ENCODE measurements around the gene C4orf36.

Gene C4orf36

DNA sequence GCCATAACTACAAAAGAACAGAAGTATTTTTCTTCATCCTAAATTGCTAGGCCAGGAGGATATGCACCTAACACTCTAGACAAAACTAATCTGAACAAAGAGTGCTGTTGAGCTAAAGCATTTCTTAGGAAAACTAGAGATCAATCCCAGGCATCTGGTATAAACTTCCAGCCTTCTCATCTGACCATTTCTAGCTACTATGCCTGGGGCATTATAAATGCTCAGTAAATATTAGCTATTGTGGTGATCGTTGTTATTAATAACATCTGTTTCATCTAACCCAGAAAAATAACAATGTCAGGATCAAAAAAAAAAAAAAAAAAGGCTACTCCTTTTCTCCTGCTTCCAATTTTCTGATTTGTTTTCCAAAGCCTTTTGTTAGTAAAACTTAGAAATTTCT is 35.3 kb downstream of the C4orf36 start:
- H3K4me3 ChIP-seq (ENCODE audit: low read depth, low read length), result no peak overlapping the region
- TF ChIP-seq, protein P1, sequence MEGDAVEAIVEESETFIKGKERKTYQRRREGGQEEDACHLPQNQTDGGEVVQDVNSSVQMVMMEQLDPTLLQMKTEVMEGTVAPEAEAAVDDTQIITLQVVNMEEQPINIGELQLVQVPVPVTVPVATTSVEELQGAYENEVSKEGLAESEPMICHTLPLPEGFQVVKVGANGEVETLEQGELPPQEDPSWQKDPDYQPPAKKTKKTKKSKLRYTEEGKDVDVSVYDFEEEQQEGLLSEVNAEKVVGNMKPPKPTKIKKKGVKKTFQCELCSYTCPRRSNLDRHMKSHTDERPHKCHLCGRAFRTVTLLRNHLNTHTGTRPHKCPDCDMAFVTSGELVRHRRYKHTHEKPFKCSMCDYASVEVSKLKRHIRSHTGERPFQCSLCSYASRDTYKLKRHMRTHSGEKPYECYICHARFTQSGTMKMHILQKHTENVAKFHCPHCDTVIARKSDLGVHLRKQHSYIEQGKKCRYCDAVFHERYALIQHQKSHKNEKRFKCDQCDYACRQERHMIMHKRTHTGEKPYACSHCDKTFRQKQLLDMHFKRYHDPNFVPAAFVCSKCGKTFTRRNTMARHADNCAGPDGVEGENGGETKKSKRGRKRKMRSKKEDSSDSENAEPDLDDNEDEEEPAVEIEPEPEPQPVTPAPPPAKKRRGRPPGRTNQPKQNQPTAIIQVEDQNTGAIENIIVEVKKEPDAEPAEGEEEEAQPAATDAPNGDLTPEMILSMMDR (IDR thresholded peaks at IDR 0.05; ENCODE audit: control insufficient read depth, extremely low read depth, insufficient read depth), result no peak
- DNase-seq (ENCODE audit: low read depth), result no peak

DNA sequence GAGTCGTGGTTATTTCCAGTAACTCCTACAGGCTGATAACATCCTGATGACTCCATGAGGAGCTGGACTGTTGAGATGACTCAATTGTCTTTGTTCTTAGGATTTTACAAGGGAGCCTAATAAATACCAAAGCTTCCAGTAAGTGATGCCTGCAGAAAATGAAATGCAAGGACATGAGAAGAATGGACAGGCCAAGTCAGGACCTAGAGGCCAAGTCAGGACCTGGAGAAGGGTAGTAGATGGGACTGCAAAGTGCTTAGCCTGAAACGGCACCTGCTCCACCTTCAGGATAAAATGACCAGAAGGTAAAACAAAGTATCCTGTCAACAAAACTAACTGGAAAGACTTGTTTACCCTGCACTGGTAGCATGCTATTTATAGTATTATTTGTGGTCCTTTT is 36.6 kb downstream of the C4orf36 start:
- peak; percentile 84 for DNase-seq (ENCODE audit: low read depth)
- TF ChIP-seq, protein P1 (IDR thresholded peaks at IDR 0.05; ENCODE audit: control insufficient read depth, extremely low read depth, insufficient read depth), result peak; percentile 36
- 0 out of 2 replicates have a peak overlapping the region, but pooled peaks have one; percentile 6 for H3K4me3 ChIP-seq (ENCODE audit: low read depth, low read length)

DNA sequence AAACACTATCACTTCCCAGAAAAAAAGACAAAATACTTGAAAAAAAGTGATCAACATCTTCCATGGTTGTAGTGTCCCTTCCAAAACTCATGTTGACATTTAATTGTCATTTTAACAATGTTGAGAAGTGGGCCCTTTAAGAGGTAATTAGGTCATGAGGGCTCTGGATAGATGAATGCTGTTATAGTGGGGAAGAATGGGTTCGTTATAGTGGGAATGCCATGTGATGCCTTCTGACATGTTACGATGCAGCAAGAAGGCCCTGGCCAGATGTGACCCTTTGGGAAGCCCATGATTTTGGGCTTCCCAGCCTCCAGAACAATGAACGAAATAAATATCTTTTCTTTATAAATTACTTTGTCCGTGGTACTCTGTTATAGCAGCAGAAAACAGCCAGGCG is 39.0 kb downstream of the C4orf36 start:
- DNase-seq (ENCODE audit: low read depth), result no peak
- TF ChIP-seq, protein P1 (IDR thresholded peaks at IDR 0.05; ENCODE audit: control insufficient read depth, extremely low read depth, insufficient read depth), result no peak
- no peak overlapping the region for H3K4me3 ChIP-seq (ENCODE audit: low read depth, low read length)

DNA sequence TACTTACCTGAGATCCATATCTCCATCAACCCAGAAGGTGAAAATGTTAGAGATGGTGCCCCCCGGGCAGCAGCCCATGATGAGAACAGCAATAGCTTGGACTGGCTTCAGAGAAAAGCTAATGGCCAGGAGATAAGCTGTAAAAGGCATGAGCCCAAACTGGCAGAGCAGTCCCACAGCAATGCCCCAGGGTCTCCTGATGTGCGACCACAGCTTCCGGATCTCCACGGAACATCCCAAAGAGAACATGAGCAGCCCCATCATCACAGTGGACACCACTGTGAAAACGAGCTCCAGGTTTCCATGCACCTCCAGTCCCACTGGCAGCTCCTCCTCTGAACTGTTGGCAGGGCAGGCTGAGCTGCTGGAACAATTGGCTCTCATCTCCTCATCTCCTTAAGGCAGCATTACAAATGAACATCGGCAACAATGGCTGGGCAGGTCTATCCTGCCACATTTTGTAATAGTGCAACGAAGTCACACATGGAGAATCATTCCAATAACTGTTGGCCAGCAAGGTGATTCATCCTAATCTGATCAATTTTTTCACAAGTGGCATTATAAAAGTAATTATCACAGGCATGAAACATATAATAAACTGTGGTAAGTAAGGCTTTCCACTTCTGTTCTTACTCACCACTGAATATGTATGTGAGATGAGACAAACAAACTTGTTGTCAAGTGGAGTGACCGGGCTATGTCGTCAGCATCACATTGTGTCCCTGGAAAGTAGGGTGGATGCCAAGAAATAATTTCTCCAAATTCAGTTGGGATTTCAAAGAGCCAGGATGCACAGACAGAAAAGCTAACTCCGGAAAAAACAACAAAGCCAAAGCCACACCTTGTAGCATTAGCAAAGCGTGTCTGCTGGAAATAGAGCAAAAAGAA is 43.2 kb downstream of the C4orf36 start, which contains the start of gene SLC10A6:
Gene SLC10A6 (minus strand): TSS at position 653 of the 888 bp plus-strand sequence. CDS start 269 bp downstream, at position 384.
- TF ChIP-seq, protein P1 (IDR thresholded peaks at IDR 0.05; ENCODE audit: control insufficient read depth, extremely low read depth, insufficient read depth), result no peak
- H3K4me3 ChIP-seq (ENCODE audit: low read depth, low read length), result no peak within 1 kb of the TSS
- no peak for DNase-seq (ENCODE audit: low read depth)

DNA sequence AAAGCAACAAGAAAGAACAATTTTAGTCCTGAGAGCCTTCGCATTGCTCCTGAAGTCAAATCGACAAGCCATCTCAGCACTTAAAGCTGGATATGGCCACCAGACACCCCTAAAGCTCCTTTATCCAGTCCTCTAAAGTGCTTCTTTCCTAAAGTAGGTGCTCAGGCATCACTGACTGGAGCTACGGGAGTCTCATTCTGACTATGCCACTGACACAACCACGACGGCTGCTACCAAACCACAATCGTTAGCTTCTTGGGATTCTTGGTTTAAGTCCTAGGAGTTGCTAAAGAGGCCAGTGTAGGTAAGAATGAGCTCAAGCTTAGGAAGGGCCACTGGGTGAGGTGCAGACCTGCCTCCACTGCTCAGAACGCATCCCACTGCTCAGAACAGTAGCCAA is 44.1 kb downstream of the C4orf36 start:
- TF ChIP-seq, protein P1 (IDR thresholded peaks at IDR 0.05; ENCODE audit: control insufficient read depth, extremely low read depth, insufficient read depth), result no peak
- no peak for DNase-seq (ENCODE audit: low read depth)
- no peak overlapping the region for H3K4me3 ChIP-seq (ENCODE audit: low read depth, low read length)

DNA sequence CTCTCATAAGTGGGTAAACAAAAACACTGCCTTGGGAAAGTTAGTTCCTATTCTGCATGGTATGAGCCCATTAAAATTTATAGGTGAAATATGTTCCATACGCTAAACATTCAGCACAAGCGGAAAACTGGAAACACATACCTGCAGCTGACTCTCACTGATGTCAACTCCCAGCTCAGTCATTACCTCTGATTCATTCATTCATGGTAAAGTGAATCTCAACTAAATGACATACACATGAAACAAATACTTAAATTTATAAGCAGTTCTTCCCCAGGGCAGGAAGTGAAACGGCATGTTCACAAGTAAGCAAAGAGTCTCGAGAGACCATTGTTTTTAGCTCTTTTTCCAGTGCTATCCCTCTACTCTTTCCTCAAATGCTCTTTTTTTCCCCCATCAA is 44.7 kb downstream of the C4orf36 start:
- no peak overlapping the region for H3K4me3 ChIP-seq (ENCODE audit: low read depth, low read length)
- TF ChIP-seq, protein P1 (IDR thresholded peaks at IDR 0.05; ENCODE audit: control insufficient read depth, extremely low read depth, insufficient read depth), result no peak
- no peak for DNase-seq (ENCODE audit: low read depth)

Data from LNCaP clone FGC (cell line).